ENCODE results near the gene IQSEC3.
"Not testable (repeated sequence)": the region's sequence is repeated elsewhere in the genome, so short reads cannot be mapped to it uniquely, and the experiment has no call there.

IQSEC3 gene

GRCh38 chr12:39555-40265 is 26.9 kb upstream of the IQSEC3 start:
- not testable (repeated sequence) for H3K9me3 ChIP-seq (replicated peaks; ENCODE audit: low read length); H3K4me3 ChIP-seq (ENCODE audit: low read length); H3K36me3 ChIP-seq (ENCODE audit: insufficient read depth, low read length); H3K4me2 ChIP-seq (ENCODE audit: low read length); H3K9ac ChIP-seq (ENCODE audit: low read depth, low read length); H3K4me1 ChIP-seq (ENCODE audit: control insufficient read depth, insufficient read depth, low read length)
- peaks cover 12% of the 10 kb centered on the region for H3K27me3 ChIP-seq (ENCODE audit: control insufficient read depth, insufficient read depth, low read length)

- H3K4me2 ChIP-seq (ENCODE audit: low read length); H3K9me3 ChIP-seq (replicated peaks; ENCODE audit: low read length); H3K4me1 ChIP-seq (ENCODE audit: control insufficient read depth, insufficient read depth, low read length); H3K36me3 ChIP-seq (ENCODE audit: insufficient read depth, low read length); H3K4me3 ChIP-seq (ENCODE audit: low read length); H3K9ac ChIP-seq (ENCODE audit: low read depth, low read length): not testable (repeated sequence)
- peaks cover 16% of the 10 kb centered on the region for H3K27me3 ChIP-seq (ENCODE audit: control insufficient read depth, insufficient read depth, low read length)
Measured at GRCh38 chr12:44352-44751, 22.2 kb upstream of the IQSEC3 start.

- H3K36me3 ChIP-seq (ENCODE audit: insufficient read depth, low read length); H3K9ac ChIP-seq (ENCODE audit: low read depth, low read length); H3K4me1 ChIP-seq (ENCODE audit: control insufficient read depth, insufficient read depth, low read length); H3K4me2 ChIP-seq (ENCODE audit: low read length); H3K27me3 ChIP-seq (ENCODE audit: control insufficient read depth, insufficient read depth, low read length); H3K4me3 ChIP-seq (ENCODE audit: low read length); H3K9me3 ChIP-seq (replicated peaks; ENCODE audit: low read length): not testable (repeated sequence)
Measured at GRCh38 chr12:45235-45990, 21.2 kb upstream of the IQSEC3 start.

GRCh38 chr12:45991-46358 is 20.6 kb upstream of the IQSEC3 start:
- not testable (repeated sequence) for H3K27me3 ChIP-seq (ENCODE audit: control insufficient read depth, insufficient read depth, low read length); H3K4me1 ChIP-seq (ENCODE audit: control insufficient read depth, insufficient read depth, low read length); H3K4me2 ChIP-seq (ENCODE audit: low read length); H3K9me3 ChIP-seq (replicated peaks; ENCODE audit: low read length); H3K36me3 ChIP-seq (ENCODE audit: insufficient read depth, low read length); H3K9ac ChIP-seq (ENCODE audit: low read depth, low read length); H3K4me3 ChIP-seq (ENCODE audit: low read length)

GRCh38 chr12:46542-46941 is 20.0 kb upstream of the IQSEC3 start:
- H3K4me3 ChIP-seq (ENCODE audit: low read length); H3K9me3 ChIP-seq (replicated peaks; ENCODE audit: low read length); H3K4me2 ChIP-seq (ENCODE audit: low read length); H3K36me3 ChIP-seq (ENCODE audit: insufficient read depth, low read length); H3K4me1 ChIP-seq (ENCODE audit: control insufficient read depth, insufficient read depth, low read length); H3K9ac ChIP-seq (ENCODE audit: low read depth, low read length); H3K27me3 ChIP-seq (ENCODE audit: control insufficient read depth, insufficient read depth, low read length): not testable (repeated sequence)

- H3K27me3 ChIP-seq (ENCODE audit: control insufficient read depth, insufficient read depth, low read length) = peaks cover 13% of the 10 kb centered on the region
- H3K36me3 ChIP-seq (ENCODE audit: insufficient read depth, low read length); H3K9ac ChIP-seq (ENCODE audit: low read depth, low read length); H3K4me3 ChIP-seq (ENCODE audit: low read length); H3K4me2 ChIP-seq (ENCODE audit: low read length); H3K9me3 ChIP-seq (replicated peaks; ENCODE audit: low read length); H3K4me1 ChIP-seq (ENCODE audit: control insufficient read depth, insufficient read depth, low read length): not testable (repeated sequence)
Measured at GRCh38 chr12:47699-48226, 18.8 kb upstream of the IQSEC3 start.

- H3K9me3 ChIP-seq (replicated peaks; ENCODE audit: low read length); H3K4me2 ChIP-seq (ENCODE audit: low read length); H3K36me3 ChIP-seq (ENCODE audit: insufficient read depth, low read length); H3K4me3 ChIP-seq (ENCODE audit: low read length); H3K9ac ChIP-seq (ENCODE audit: low read depth, low read length); H3K4me1 ChIP-seq (ENCODE audit: control insufficient read depth, insufficient read depth, low read length): not testable (repeated sequence)
- H3K27me3 ChIP-seq (ENCODE audit: control insufficient read depth, insufficient read depth, low read length) = peaks cover 22% of the 10 kb centered on the region
Measured at GRCh38 chr12:49149-49548, 17.4 kb upstream of the IQSEC3 start.

GRCh38 chr12:51087-51486 is 15.5 kb upstream of the IQSEC3 start:
- H3K27me3 ChIP-seq (ENCODE audit: control insufficient read depth, insufficient read depth, low read length) = peaks cover 34% of the 10 kb centered on the region
- H3K36me3 ChIP-seq (ENCODE audit: insufficient read depth, low read length); H3K4me3 ChIP-seq (ENCODE audit: low read length); H3K9me3 ChIP-seq (replicated peaks; ENCODE audit: low read length); H3K4me1 ChIP-seq (ENCODE audit: control insufficient read depth, insufficient read depth, low read length); H3K4me2 ChIP-seq (ENCODE audit: low read length); H3K9ac ChIP-seq (ENCODE audit: low read depth, low read length): not testable (repeated sequence)

GRCh38 chr12:51962-52361 is 14.6 kb upstream of the IQSEC3 start:
- H3K9ac ChIP-seq (ENCODE audit: low read depth, low read length); H3K9me3 ChIP-seq (replicated peaks; ENCODE audit: low read length); H3K36me3 ChIP-seq (ENCODE audit: insufficient read depth, low read length); H3K4me2 ChIP-seq (ENCODE audit: low read length); H3K4me3 ChIP-seq (ENCODE audit: low read length); H3K4me1 ChIP-seq (ENCODE audit: control insufficient read depth, insufficient read depth, low read length): not testable (repeated sequence)
- peaks cover 36% of the 10 kb centered on the region for H3K27me3 ChIP-seq (ENCODE audit: control insufficient read depth, insufficient read depth, low read length)

- H3K36me3 ChIP-seq (ENCODE audit: insufficient read depth, low read length); H3K4me3 ChIP-seq (ENCODE audit: low read length): not testable (repeated sequence)
- peaks cover 44% of the 10 kb centered on the region for H3K27me3 ChIP-seq (ENCODE audit: control insufficient read depth, insufficient read depth, low read length)
Measured at GRCh38 chr12:52902-53734, 13.4 kb upstream of the IQSEC3 start.

GRCh38 chr12:53735-54730 is 12.5 kb upstream of the IQSEC3 start:
- H3K4me3 ChIP-seq (ENCODE audit: low read length) = no peak overlapping the region
- peaks cover 53% of the 10 kb centered on the region for H3K27me3 ChIP-seq (ENCODE audit: control insufficient read depth, insufficient read depth, low read length)
- H3K9ac ChIP-seq (ENCODE audit: low read depth, low read length) = no peak overlapping the region
- H3K9me3 ChIP-seq (replicated peaks; ENCODE audit: low read length) = peaks cover 3% of the 10 kb centered on the region
- no peaks in the 10 kb centered on the region for H3K4me1 ChIP-seq (ENCODE audit: control insufficient read depth, insufficient read depth, low read length)
- no peak overlapping the region for H3K4me2 ChIP-seq (ENCODE audit: low read length)
- no peaks in the 10 kb centered on the region for H3K36me3 ChIP-seq (ENCODE audit: insufficient read depth, low read length)

More at GRCh38 chr12:52902-53734, 13.4 kb upstream of the IQSEC3 start:
- not testable (repeated sequence) for H3K9me3 ChIP-seq (replicated peaks; ENCODE audit: low read length); H3K9ac ChIP-seq (ENCODE audit: low read depth, low read length); H3K4me2 ChIP-seq (ENCODE audit: low read length); H3K4me1 ChIP-seq (ENCODE audit: control insufficient read depth, insufficient read depth, low read length)
